ENCODE results near the gene CELA2B. TPM values are rescaled to one million over a fixed set of nuclear protein-coding genes. Genes with fewer than 3 reads are reported as not detected.
"Not testable (repeated sequence)": the region's sequence is repeated elsewhere in the genome, so short reads cannot be mapped to it uniquely, and the experiment has no call there.

The CELA2B gene
- total RNA-seq, 3 donors from 2014 or later (not counting 1 experiment from before 2014, with no cell fraction given) = not detected

GRCh38 chr1:15509586-15509985 is 33.7 kb downstream of the CELA2B start:
- H3K9me3 Mint-ChIP-seq = no peaks in the 10 kb centered on the region
- ATAC-seq = no peak
- Histone ChIP-seq H3K4me3 (ENCODE audit: low read length) (no peak overlapping the region), H3K4me1 (ENCODE audit: control insufficient read depth, insufficient read depth, low read length) (no peaks in the 10 kb centered on the region), H3K27me3 (ENCODE audit: control insufficient read depth, insufficient read depth, low read length) (no peaks in the 10 kb centered on the region), H3K27ac (ENCODE audit: low read length) (no peak overlapping the region), H3K9me3 (ENCODE audit: control insufficient read depth, insufficient read depth, low read length) (no peaks in the 10 kb centered on the region), H3K36me3 (ENCODE audit: control insufficient read depth, insufficient read depth, low read length) (peaks cover 25% of the 10 kb centered on the region)
- no peaks in the 10 kb centered on the region for H3K27me3 Mint-ChIP-seq (ENCODE audit: low read depth in 2 of 2)
- TF ChIP-seq CTCF (IDR thresholded peaks at IDR 0.05) = no peak
- intact Hi-C loops (cut with micrococcal nuclease) = no loop called here
- H3K36me3 Mint-ChIP-seq = no peaks in the 10 kb centered on the region
- no peak overlapping the region for H3K4me3 Mint-ChIP-seq
- 85% methylated on average over 5 of the region's 7 CpGs for WGBS (ENCODE audit: insufficient coverage)
- no peak for DNase-seq
- H3K4me1 Mint-ChIP-seq = peaks cover 7 to 11% of the 10 kb centered on the region in 2 donors
- H3K27ac Mint-ChIP-seq = no peak overlapping the region

DNA sequence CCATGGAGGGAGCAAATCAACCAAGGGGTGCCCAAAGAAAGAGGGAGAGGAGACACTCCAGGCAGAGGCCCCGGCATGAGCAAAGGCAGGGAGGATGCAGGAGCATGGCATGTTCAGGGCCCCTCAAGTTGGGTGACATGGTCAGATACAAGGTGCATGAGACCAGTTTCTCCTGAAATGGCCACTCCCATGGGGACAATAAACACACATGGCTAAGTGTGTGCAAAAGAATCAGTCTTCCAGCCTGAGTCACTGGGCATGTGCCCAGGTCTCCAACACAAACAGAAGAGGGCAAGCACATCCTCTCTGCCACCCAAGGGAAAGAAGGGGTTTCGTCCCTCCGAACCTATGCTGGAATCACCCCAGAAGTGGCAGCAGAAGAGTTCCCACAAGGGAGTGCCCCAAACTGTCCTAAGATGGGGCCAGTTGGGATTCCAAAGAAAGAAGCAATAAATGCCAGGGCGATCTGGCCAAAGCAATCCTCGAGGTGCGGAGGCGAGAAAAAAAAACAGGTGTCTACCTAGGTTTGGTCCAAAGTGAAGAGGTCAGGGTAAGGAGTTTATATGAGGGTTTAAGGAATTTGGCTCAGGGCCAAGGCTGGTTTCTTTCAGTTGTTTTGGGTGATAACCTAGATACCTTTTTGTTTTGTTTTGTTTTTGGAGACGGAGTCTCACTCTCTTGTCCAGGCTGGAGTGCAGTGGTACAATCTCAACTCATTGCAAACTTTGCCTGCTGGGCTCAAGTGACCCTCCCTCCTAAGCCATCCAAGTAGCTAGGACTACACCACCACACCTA is 34.9 kb downstream of the CELA2B start:
- no peak for DNase-seq
- Mint-ChIP-seq H3K27ac (no peak overlapping the region), H3K4me3 (no peak overlapping the region), H3K4me1 (peaks cover 13 to 18% of the 10 kb centered on the region in 2 donors), H3K9me3 (no peaks in the 10 kb centered on the region), H3K36me3 (no peaks in the 10 kb centered on the region), H3K27me3 (ENCODE audit: low read depth in 2 of 2) (no peaks in the 10 kb centered on the region)
- Histone ChIP-seq H3K27ac (ENCODE audit: low read length) (no peak overlapping the region), H3K4me3 (ENCODE audit: low read length) (no peak overlapping the region), H3K36me3 (ENCODE audit: control insufficient read depth, insufficient read depth, low read length) (peaks cover 13% of the 10 kb centered on the region), H3K27me3 (ENCODE audit: control insufficient read depth, insufficient read depth, low read length) (no peaks in the 10 kb centered on the region), H3K4me1 (ENCODE audit: control insufficient read depth, insufficient read depth, low read length) (no peaks in the 10 kb centered on the region), H3K9me3 (ENCODE audit: control insufficient read depth, insufficient read depth, low read length) (no peaks in the 10 kb centered on the region)
- TF ChIP-seq CTCF (IDR thresholded peaks at IDR 0.05) = no peak
- intact Hi-C loops (cut with micrococcal nuclease) = no loop called here
- ATAC-seq = no peak
- 97% methylated on average over 8 of the region's 8 CpGs for WGBS (ENCODE audit: insufficient coverage)

GRCh38 chr1:15513192-15513591 is 37.3 kb downstream of the CELA2B start:
- no peaks in the 10 kb centered on the region for H3K9me3 ChIP-seq (ENCODE audit: control insufficient read depth, insufficient read depth, low read length)
- no peak overlapping the region for H3K27ac ChIP-seq (ENCODE audit: low read length)
- no peak overlapping the region for H3K4me3 ChIP-seq (ENCODE audit: low read length)
- no peak for TF ChIP-seq CTCF (IDR thresholded peaks at IDR 0.05)
- DNase-seq (no peak), ATAC-seq (no peak)
- H3K4me1 ChIP-seq (ENCODE audit: control insufficient read depth, insufficient read depth, low read length) = no peaks in the 10 kb centered on the region
- intact Hi-C loops (cut with micrococcal nuclease) = no loop called here
- WGBS (ENCODE audit: insufficient coverage) = 92% methylated on average over 4 of the region's 4 CpGs
- H3K36me3 ChIP-seq (ENCODE audit: control insufficient read depth, insufficient read depth, low read length) = peaks cover 10% of the 10 kb centered on the region
- Mint-ChIP-seq H3K27ac (no peak overlapping the region), H3K9me3 (no peaks in the 10 kb centered on the region), H3K27me3 (ENCODE audit: low read depth in 2 of 2) (no peaks in the 10 kb centered on the region), H3K4me1 (peaks cover 13 to 18% of the 10 kb centered on the region in 2 donors), H3K4me3 (no peak overlapping the region), H3K36me3 (peaks cover 12% of the 10 kb centered on the region)
- no peaks in the 10 kb centered on the region for H3K27me3 ChIP-seq (ENCODE audit: control insufficient read depth, insufficient read depth, low read length)

- Histone ChIP-seq H3K27ac (ENCODE audit: low read length) (no peak overlapping the region), H3K9me3 (ENCODE audit: control insufficient read depth, insufficient read depth, low read length) (no peaks in the 10 kb centered on the region), H3K36me3 (ENCODE audit: control insufficient read depth, insufficient read depth, low read length) (peaks cover 10% of the 10 kb centered on the region), H3K4me1 (ENCODE audit: control insufficient read depth, insufficient read depth, low read length) (no peaks in the 10 kb centered on the region), H3K27me3 (ENCODE audit: control insufficient read depth, insufficient read depth, low read length) (no peaks in the 10 kb centered on the region), H3K4me3 (ENCODE audit: low read length) (no peak overlapping the region)
- Mint-ChIP-seq H3K27ac (no peak overlapping the region), H3K4me3 (no peak overlapping the region), H3K9me3 (no peaks in the 10 kb centered on the region), H3K36me3 (peaks cover 12% of the 10 kb centered on the region), H3K4me1 (peaks cover 13 to 17% of the 10 kb centered on the region in 2 donors), H3K27me3 (ENCODE audit: low read depth in 2 of 2) (no peaks in the 10 kb centered on the region)
- TF ChIP-seq CTCF (IDR thresholded peaks at IDR 0.05) = no peak
- intact Hi-C loops (cut with micrococcal nuclease) = no loop called here
- DNase-seq (no peak), ATAC-seq (no peak)
- WGBS (ENCODE audit: insufficient coverage) = 93% methylated on average over 3 of the region's 3 CpGs
Observed at GRCh38 chr1:15513919-15514318, 38.0 kb downstream of the CELA2B start.

GRCh38 chr1:15514557-15514956 is 38.7 kb downstream of the CELA2B start:
- H3K27ac Mint-ChIP-seq; H3K9me3 Mint-ChIP-seq; DNase-seq; H3K27me3 ChIP-seq (ENCODE audit: control insufficient read depth, insufficient read depth, low read length); ATAC-seq; H3K4me1 ChIP-seq (ENCODE audit: control insufficient read depth, insufficient read depth, low read length); H3K4me3 Mint-ChIP-seq; H3K9me3 ChIP-seq (ENCODE audit: control insufficient read depth, insufficient read depth, low read length); H3K27ac ChIP-seq (ENCODE audit: low read length); H3K4me3 ChIP-seq (ENCODE audit: low read length); intact Hi-C loops (cut with micrococcal nuclease); H3K27me3 Mint-ChIP-seq (ENCODE audit: low read depth in 2 of 2): not testable (repeated sequence)
- peaks cover 12% of the 10 kb centered on the region for H3K36me3 Mint-ChIP-seq
- peaks cover 10% of the 10 kb centered on the region for H3K36me3 ChIP-seq (ENCODE audit: control insufficient read depth, insufficient read depth, low read length)
- WGBS (ENCODE audit: insufficient coverage) = 100% methylated on average over 3 of the region's 5 CpGs
- peaks cover 13% of the 10 kb centered on the region in 2 donors for H3K4me1 Mint-ChIP-seq

Data from natural killer cell (primary cell).